HG03457 (cell line): Measurements from ENCODE around the gene THBD.

Experiments
- ATAC-seq: cut with Tn5 transposase; IDR thresholded peaks from one replicate; pipeline ENCODE4 v1.9.1; 2021; ENCODE audit warnings: moderate number of reproducible peaks; ENCODE audit not compliant: unreplicated experiment

THBD gene

GRCh38 chr20:23084845-23085365 is 35.4 kb upstream of the THBD start:
- no peak for ATAC-seq

- ATAC-seq: no peak
Measured at GRCh38 chr20:23084282-23084844, 34.9 kb upstream of the THBD start.

- no peak for ATAC-seq
Measured at GRCh38 chr20:23083553-23084220, 34.2 kb upstream of the THBD start.

GRCh38 chr20:23082846-23083552 is 33.5 kb upstream of the THBD start:
- no peak for ATAC-seq

- no peak for ATAC-seq
Measured at GRCh38 chr20:23081263-23081819, 31.9 kb upstream of the THBD start.

GRCh38 chr20:23080521-23080920 is 31.0 kb upstream of the THBD start:
- no peak for ATAC-seq

- no peak for ATAC-seq
Measured at GRCh38 chr20:23079926-23080325, 30.5 kb upstream of the THBD start.

- no peak for ATAC-seq
Measured at GRCh38 chr20:23079016-23079351, 29.5 kb upstream of the THBD start.

GRCh38 chr20:23078351-23079015 is 29.0 kb upstream of the THBD start:
- no peak for ATAC-seq

GRCh38 chr20:23077277-23077676 is 27.8 kb upstream of the THBD start:
- no peak for ATAC-seq

GRCh38 chr20:23074052-23074451 is 24.6 kb upstream of the THBD start:
- no peak for ATAC-seq

- no peak for ATAC-seq
Measured at GRCh38 chr20:23072892-23073586, 23.6 kb upstream of the THBD start.

- ATAC-seq: no peak
Measured at GRCh38 chr20:23071996-23072395, 22.5 kb upstream of the THBD start.

- no peak for ATAC-seq
Measured at GRCh38 chr20:23071398-23071797, 21.9 kb upstream of the THBD start.

- no peak for ATAC-seq
Measured at GRCh38 chr20:23069108-23069507, 19.6 kb upstream of the THBD start.

- ATAC-seq: no peak
Measured at GRCh38 chr20:23068283-23068682, 18.8 kb upstream of the THBD start.

- ATAC-seq: no peak
Measured at GRCh38 chr20:23066772-23067171, 17.3 kb upstream of the THBD start.

- no peak for ATAC-seq
Measured at GRCh38 chr20:23065266-23066201, 16.1 kb upstream of the THBD start.

GRCh38 chr20:23063581-23063980 is 14.1 kb upstream of the THBD start:
- ATAC-seq: no peak

- no peak for ATAC-seq
Measured at GRCh38 chr20:23063168-23063567, 13.7 kb upstream of the THBD start.
